ENCODE results near the gene GPC6.

GRCh38 chr13:93217721-93218261 lies 8.8 kb upstream of the GPC6 start:
- TF ChIP-seq GATA2 (IDR thresholded peaks at IDR 0.05; ENCODE audit: low read depth, low read length) (no peak), GATA3 (IDR thresholded peaks at IDR 0.05; ENCODE audit: low read depth, low read length) (no peak)

Measured in SH-SY5Y (cell line).